Astrocyte of the cerebellum (primary cell): ENCODE data around the gene TMEM106C.

Experiments used
- DNase-seq: peaks from one replicate; pipeline ENCODE4 v3.0.0-alpha.2; 2011; ENCODE audit warnings: low read depth
- H3K4me3 ChIP-seq: 2 replicates; pipeline ENCODE4 v1.5.1; 2011; ENCODE audit warnings: mild to moderate bottlenecking, low read depth, low read length, moderate library complexity
- CTCF ChIP-seq: IDR thresholded peaks from 2 replicates; pipeline ENCODE4 v1.5.1; 2012; ENCODE audit warnings: low read length, low read depth, moderate library complexity, mild to moderate bottlenecking; ENCODE audit errors: missing control alignments
- in situ Hi-C: cut with HindIII; loops from 2 replicates; pipeline ENCODE4 v1.10.0; 2017; ENCODE audit warnings: low sequenced_read_pairs

TMEM106C gene

GRCh38 chr12:47981496-47982260, 18.3 kb downstream of the TMEM106C start:
- in situ Hi-C loops: no loop called here

GRCh38 chr12:47982311-47982710, 18.9 kb downstream of the TMEM106C start:
- in situ Hi-C loops: no loop called here

More at GRCh38 chr12:47981496-47982260, 18.3 kb downstream of the TMEM106C start:
- TF ChIP-seq CTCF: no peak
- DNase-seq: no peak
- H3K4me3 ChIP-seq: no peak overlapping the region

GRCh38 chr12:47982770-47983169, 19.4 kb downstream of the TMEM106C start:
- H3K4me3 ChIP-seq: no peak overlapping the region
- no peak for DNase-seq
- in situ Hi-C loops: no loop called here
- no peak for TF ChIP-seq CTCF

More at GRCh38 chr12:47982311-47982710, 18.9 kb downstream of the TMEM106C start:
- DNase-seq: no peak
- no peak overlapping the region for H3K4me3 ChIP-seq
- TF ChIP-seq CTCF: no peak

- in situ Hi-C loops: no loop called here
- no peak overlapping the region for H3K4me3 ChIP-seq
- TF ChIP-seq CTCF: no peak
- DNase-seq: no peak
These were observed 20.2 kb downstream of the TMEM106C start for GRCh38 chr12:47983541-47984115.

- no peak overlapping the region for H3K4me3 ChIP-seq
- in situ Hi-C loops: no loop called here
- no peak for DNase-seq
- TF ChIP-seq CTCF: no peak
These were observed 21.0 kb downstream of the TMEM106C start for GRCh38 chr12:47984331-47984801.

GRCh38 chr12:47985596-47986290, 22.3 kb downstream of the TMEM106C start:
- no peak for DNase-seq
- H3K4me3 ChIP-seq: no peak overlapping the region
- no peak for TF ChIP-seq CTCF
- in situ Hi-C loops: no loop called here
